Ovary (tissue), 3 donors: ENCODE measurements around the gene SIL1.

Experiments used
- CTCF ChIP-seq, 3 donors: fragments of 450-650 bp in 2 of 3; fragments of 200-600 bp in 1 of 3; IDR thresholded peaks; one replicate each; pipeline versions ENCODE4 v1.5.1 to v1.8.0; 2016 to 2022; ENCODE audit warnings: antibody characterized with exemption in 3 of 3, mild to moderate bottlenecking in 1 of 3
- POLR2A ChIP-seq: fragments of 450-650 bp; IDR thresholded peaks from one replicate; pipeline ENCODE4 v1.6.1; 2017; ENCODE audit warnings: antibody characterized with exemption, mild to moderate bottlenecking, moderate library complexity
- donor health status: DM: no; HTN: no; CAD: no.

- TF ChIP-seq CTCF (IDR thresholded peaks at IDR 0.05) (no peak), POLR2A (no peak)
Measured at GRCh38 chr5:138922494-138922893, 275.7 kb downstream of the SIL1 start.
